Fibroblast of skin of back (primary cell): ENCODE measurements around the gene MAN1C1.

Source experiments
- DNase-seq: peaks from one replicate; pipeline ENCODE4 v3.0.0-alpha.2; 2013

The MAN1C1 gene

DNA sequence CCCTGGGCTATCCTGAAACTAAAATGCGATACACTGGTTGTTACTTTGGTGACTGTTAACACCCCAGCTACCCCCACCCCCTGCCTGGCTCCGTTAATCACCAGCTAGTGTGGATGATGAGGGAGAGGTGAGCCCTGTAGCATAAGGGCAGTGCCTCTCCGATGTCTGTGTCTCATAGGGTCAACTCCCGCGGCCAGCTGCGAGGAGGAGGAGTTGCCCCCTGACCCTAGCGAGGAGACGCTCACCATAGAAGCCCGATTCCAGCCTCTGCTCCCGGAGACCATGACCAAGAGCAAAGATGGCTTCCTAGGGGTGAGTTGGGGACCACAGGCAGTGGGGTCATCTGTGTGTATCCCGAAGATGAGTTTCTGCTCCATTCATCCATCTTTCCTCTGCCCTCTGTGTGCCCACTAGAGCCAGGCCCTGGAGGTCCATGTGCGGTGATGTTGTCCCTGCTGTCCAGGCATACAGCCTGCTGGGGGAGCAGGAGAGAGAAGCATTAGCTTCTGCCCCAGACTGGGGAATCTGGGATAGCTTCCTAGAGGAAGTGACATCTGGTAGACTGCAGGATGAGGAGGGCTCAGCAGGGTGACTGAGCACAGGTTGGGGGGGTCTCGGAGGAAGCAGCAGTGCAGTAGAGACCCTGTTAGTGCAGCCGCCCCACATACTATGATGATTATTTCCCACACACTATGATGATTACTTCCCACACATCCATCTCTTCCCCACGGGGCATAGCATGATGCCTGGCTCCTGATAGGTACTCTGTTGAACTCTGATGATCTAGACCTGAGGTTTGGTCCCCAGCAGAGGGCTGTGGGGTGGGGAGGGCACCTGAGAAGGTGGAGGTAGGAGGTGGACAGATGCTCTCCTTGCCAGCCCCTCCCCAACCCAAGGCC, 188.6 kb downstream of the MAN1C1 start:
- no peak for DNase-seq

DNA sequence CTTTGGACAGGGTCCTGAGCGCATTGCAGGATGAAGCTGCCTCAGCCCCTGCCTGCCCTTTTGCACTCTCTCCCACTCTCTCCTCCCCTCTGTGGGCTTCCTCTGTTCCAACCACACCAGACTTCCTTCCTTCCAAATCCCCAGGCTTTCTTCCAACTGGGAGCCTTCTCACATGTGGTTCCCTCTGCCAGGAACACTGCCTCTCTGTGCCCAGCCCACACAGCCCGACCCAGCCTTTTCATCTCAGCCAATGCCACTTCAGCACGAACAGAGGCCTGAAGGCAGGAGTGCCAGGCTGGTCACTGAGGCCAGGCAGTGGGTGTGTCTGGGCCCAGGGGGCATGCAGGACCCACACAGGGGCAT, 189.3 kb downstream of the MAN1C1 start:
- no peak for DNase-seq

- DNase-seq = peak; percentile 36
Observed at GRCh38 chr1:25806418-25806817, 189.8 kb downstream of the MAN1C1 start.

GRCh38 chr1:25807480-25808390, 191.1 kb downstream of the MAN1C1 start:
- no peak for DNase-seq

- DNase-seq = no peak
Observed at GRCh38 chr1:25808481-25809244, 192.1 kb downstream of the MAN1C1 start.

- no peak for DNase-seq
Observed at GRCh38 chr1:25809283-25809926, 192.8 kb downstream of the MAN1C1 start.

DNA sequence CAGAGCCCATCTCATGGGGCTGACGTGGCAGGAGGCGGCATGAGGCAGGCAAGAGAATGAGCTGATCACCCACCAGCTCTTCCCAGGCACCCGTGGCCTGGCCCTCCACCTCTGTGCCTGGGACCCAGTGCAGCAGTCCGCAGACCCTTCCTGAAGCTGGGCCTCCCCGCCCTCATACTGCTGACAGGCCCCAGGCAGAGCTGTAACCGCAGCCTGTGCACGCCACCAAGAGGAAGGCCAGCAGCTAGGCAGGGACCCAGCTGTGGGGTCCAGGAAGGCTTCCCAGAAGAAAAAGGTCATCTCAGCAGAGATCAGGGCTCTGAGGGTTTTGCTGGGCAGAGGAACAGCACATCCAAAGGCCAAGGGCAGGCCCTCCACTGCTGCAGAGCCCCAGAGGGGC, 193.3 kb downstream of the MAN1C1 start:
- DNase-seq = no peak

DNA sequence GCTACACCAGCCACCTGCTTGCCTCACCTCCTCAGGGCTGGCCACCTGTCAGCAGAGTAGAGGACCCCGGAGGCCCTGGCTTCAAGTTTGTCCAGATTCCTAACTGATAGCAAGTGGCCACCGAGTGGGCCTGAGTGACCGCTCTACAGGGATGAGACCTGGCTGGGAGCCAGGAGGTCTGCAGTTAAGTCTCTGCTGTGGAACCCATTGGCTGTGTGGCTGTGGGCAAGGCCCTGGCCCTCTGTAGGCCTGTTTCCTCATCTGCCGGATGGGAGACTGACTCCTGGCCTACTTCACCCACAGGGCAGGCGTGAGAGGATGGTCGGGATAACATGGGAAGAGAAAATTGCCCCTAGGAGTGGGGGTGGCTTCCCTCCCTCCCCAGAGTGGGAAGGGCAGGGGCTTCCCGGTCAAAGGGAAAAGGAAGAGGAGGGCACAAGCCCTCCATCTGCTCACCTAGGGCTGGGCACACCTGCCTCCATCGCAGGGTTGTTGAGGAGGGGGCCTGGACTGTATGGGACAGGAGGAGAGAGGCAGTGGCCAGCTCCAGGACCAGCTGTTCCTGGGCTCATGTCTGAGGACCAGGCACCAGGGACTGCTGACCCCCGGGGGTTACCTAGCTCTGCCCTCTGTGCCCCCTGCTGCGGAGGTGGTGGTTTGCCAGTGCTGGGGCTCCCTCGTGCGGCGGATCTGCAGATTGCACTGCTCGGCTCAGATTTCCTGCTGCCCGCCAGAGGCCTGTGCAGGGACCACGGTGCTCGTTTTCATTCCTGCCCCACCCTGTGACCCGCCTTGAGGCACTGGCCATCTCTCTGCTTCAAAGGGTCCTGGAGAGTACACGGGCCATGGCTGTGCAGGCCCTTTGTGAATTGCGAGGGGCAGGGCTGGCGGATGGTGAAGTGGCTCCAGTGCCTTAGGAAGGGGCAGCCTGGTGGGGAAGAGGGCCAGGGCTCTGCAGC, 194.0 kb downstream of the MAN1C1 start:
- peak; percentile 44 for DNase-seq

DNA sequence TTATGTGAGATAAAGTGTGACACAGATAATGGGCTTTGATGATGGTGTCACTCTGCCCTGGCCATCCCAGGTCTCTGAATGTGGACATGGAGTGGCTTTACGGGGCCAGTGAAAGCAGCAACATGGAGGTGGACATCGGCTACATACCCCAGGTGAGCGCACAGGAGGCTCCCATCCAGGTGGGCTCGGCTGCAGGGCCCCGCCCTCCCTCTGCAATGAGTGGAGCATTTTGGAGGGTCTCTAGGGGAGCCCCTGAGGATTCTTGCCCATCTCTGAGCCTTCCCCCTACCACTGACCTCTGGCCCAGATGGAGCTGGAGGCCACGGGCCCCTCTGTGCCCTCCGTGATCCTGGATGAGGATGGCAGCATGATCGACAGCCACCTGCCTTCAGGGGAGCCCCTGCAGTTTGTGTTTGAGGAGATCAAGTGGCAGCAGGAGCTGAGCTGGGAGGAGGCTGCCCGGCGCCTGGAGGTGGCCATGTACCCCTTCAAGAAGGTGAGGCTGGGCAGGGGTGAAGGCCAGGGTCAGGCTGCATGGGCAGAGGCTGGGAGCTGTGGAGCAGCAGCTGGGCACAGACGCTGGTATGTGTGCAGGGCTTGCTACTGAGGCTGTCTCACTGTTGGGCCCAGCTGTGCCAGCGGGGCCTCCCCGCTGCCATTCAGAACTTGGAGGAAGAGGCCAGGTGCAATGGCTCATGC, 194.9 kb downstream of the MAN1C1 start:
- DNase-seq = no peak

DNA sequence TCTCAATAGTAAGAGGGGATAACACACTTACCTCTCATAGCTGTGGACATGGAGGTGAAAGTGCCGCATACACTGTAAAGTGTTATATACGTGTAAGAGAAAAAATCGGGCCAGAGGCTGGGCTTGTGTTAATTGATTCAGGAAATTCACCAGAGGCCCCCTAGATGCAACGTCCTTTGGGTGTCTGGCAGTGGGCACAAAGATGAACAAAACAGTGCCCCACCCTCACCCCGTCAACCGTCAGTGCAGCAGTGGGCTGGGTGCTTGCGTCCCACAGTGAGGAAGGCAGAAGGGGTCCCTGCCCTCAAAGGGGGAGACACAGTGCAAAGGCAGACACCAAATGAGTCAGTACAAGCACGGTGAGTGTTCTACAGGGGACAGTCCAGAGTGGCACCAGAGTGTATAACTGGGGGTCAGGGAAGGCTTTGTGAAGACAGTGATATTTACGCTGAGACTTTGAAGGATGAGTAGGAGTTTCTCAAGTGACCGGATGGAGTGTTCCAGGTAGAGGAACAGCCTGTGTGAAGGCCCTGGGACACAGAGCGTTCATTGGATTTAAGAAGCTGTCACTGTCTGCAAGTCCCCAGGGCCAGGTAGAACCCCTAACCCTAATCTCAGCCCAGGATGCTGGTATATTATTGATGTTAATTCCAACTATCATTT, 196.6 kb downstream of the MAN1C1 start:
- DNase-seq = no peak

GRCh38 chr1:25813734-25814471, 197.3 kb downstream of the MAN1C1 start:
- DNase-seq = no peak

DNA sequence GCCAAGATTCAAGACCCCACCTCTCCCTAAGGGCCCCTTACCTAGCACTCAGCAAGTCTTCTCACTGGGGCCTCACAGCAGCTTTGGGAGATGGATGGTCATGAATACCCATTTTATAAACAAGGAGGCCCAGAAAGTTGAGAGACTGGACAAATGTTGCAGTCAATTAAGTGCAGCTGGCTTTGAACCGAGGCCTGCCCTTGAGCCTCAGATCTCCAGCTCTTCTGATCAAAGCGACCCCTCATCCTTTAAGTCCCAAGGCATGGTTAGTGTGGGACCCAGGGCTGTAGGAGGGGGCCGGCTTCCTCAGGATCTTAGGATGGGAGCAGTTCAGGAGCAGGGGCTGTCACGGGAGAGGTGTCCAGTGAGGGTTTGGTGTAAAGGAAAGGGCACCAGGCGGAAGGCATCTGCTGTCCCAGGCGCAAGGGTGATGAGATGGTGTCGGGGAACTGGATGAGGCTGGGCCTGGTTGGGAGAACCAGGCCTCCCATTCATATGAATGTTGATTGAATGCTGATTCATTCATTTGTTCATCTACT, 198.0 kb downstream of the MAN1C1 start:
- no peak for DNase-seq

GRCh38 chr1:25815208-25816111, 198.9 kb downstream of the MAN1C1 start:
- no peak for DNase-seq

- no peak for DNase-seq
Observed at GRCh38 chr1:25816112-25816718, 199.6 kb downstream of the MAN1C1 start.

GRCh38 chr1:25817840-25818501, 201.4 kb downstream of the MAN1C1 start:
- DNase-seq = no peak

DNA sequence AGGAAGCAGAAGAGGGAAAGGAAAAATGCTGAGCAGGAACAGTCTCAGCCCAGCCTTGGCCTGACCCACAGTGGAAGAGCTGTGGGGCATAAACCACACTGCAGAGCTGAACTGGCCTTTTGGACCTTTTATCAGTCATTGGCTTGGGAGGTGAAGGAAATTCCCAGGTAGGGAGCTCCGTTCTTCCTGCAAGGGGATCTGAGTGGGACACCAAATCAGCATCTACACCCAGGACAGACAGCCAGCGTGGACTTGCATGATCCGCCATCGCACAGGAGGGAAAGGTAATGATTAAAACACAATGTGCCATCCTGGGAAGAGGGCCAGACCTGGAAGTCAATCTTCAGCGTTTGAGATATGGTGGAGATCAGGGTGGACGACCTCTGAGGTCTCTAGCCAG, 202.0 kb downstream of the MAN1C1 start:
- no peak for DNase-seq
